ENCODE results near the gene ANXA8L1.
"Not testable (repeated sequence)": the region's sequence is repeated elsewhere in the genome, so short reads cannot be mapped to it uniquely, and the experiment has no call there.

DNA sequence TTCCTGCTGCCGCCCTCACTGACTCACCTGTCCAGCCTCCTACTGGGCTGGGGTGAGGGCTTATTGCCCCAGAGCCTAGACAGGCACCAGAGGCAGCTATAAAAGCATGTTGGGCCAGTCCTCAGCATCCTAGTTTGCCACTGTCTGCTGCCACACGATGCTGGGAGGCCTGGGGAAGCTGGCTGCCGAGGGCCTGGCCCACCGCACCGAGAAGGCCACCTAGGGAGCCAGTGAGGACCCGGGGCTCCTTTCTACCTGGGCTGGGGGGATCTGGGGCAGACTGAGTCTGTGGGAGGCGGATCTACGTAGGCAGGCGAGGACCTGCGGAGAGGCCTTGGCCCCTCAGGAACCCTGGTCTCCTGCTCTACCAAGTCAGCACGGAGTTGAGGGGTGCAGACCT, 6.6 kb upstream of the ANXA8L1 start:
- TF ChIP-seq, protein P1, sequence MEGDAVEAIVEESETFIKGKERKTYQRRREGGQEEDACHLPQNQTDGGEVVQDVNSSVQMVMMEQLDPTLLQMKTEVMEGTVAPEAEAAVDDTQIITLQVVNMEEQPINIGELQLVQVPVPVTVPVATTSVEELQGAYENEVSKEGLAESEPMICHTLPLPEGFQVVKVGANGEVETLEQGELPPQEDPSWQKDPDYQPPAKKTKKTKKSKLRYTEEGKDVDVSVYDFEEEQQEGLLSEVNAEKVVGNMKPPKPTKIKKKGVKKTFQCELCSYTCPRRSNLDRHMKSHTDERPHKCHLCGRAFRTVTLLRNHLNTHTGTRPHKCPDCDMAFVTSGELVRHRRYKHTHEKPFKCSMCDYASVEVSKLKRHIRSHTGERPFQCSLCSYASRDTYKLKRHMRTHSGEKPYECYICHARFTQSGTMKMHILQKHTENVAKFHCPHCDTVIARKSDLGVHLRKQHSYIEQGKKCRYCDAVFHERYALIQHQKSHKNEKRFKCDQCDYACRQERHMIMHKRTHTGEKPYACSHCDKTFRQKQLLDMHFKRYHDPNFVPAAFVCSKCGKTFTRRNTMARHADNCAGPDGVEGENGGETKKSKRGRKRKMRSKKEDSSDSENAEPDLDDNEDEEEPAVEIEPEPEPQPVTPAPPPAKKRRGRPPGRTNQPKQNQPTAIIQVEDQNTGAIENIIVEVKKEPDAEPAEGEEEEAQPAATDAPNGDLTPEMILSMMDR (IDR thresholded peaks at IDR 0.05) = not testable (repeated sequence)
- TF ChIP-seq EP300, POLR2A, POLR2AphosphoS5 (IDR thresholded peaks at IDR 0.05): not testable (repeated sequence)
